Measurements from ENCODE around the gene ZNF174. TPM values are rescaled to one million over a fixed set of nuclear protein-coding genes. Genes with fewer than 3 reads are reported as not detected.

Gene ZNF174
- polyA plus RNA-seq, 1 donor from 2014 or later = 13.0 TPM

DNA sequence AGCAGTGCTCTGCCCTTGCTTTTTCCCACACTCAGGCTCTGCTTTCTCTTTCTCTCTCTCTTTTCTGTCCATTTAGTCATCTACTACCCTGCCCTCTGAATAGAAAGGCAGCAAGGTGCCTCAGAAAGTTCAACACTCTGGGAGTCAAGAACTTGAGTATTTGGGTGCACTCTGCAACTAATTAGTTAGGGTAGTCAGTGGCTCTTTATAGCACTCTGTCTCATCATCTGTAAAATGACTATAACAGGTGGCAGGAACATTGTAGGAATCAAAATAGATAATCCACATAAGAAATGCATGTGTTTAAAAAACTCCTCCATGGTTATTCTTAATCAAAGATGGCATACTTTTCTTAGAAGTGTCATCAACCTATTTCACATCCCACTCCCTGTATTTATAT, 38.1 kb upstream of the ZNF174 start:
- no peak overlapping the region for H3K9ac ChIP-seq (ENCODE audit: low read length)
- H3F3A ChIP-seq (ENCODE audit: insufficient read depth, low read length, poor library complexity, severe bottlenecking) = no peaks in the 10 kb centered on the region
- no peak overlapping the region for H2AFZ ChIP-seq (ENCODE audit: low read depth, low read length)
- H3K36me3 ChIP-seq (ENCODE audit: insufficient read depth, low read length) = no peaks in the 10 kb centered on the region
- no peaks in the 10 kb centered on the region for H3K79me2 ChIP-seq (replicated peaks; ENCODE audit: insufficient read depth, low read length)
- no peaks in the 10 kb centered on the region for H3K9me3 ChIP-seq (ENCODE audit: low read length)
- no peaks in the 10 kb centered on the region for H4K20me1 ChIP-seq (ENCODE audit: insufficient read depth)
- H3K4me3 ChIP-seq (ENCODE audit: low read length) = no peak overlapping the region
- H3K27ac ChIP-seq (ENCODE audit: low read length) = no peak overlapping the region
- TF ChIP-seq TAF1 (IDR thresholded peaks at IDR 0.05; ENCODE audit: low read depth) = no peak
- TF ChIP-seq EP300 (conservative IDR thresholded peaks at IDR 0.05; ENCODE audit: poor library complexity, severe bottlenecking) = no peak
- TF ChIP-seq RAD21 (conservative IDR thresholded peaks at IDR 0.05) = no peak
- H3K4me2 ChIP-seq (ENCODE audit: low read length) = no peak overlapping the region
- no peaks in the 10 kb centered on the region for H3K9me2 ChIP-seq (ENCODE audit: insufficient read depth, low read length)
- no peaks in the 10 kb centered on the region for H3K27me3 ChIP-seq (ENCODE audit: insufficient read depth, low read depth, low read length)

DNA sequence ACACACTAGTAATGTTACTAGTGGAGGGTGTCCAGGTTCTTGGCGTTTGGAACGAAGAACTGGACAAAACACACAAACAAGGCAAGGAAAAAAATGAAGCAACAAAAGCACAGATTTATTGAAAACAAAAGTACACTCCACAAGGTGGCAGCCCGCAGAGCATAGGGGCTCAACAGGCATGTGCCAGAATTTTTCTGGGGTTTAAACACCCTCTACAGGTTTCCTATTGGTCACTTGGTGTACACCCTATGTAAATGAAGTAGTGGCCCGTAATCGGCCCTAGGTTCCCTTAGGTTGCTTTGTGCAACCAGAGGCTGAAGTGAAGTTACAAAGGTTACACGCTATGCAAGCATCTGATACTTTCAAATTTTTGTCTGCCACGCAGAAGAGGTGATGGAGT, 37.2 kb upstream of the ZNF174 start:
- Histone ChIP-seq H3K9ac (ENCODE audit: low read length) (no peak overlapping the region), H3F3A (ENCODE audit: insufficient read depth, low read length, poor library complexity, severe bottlenecking) (no peaks in the 10 kb centered on the region), H3K9me3 (ENCODE audit: low read length) (no peaks in the 10 kb centered on the region), H4K20me1 (ENCODE audit: insufficient read depth) (no peaks in the 10 kb centered on the region), H3K4me3 (ENCODE audit: low read length) (no peak overlapping the region), H3K4me2 (ENCODE audit: low read length) (no peak overlapping the region), H3K36me3 (ENCODE audit: insufficient read depth, low read length) (no peaks in the 10 kb centered on the region), H3K27me3 (ENCODE audit: insufficient read depth, low read depth, low read length) (no peaks in the 10 kb centered on the region), H2AFZ (ENCODE audit: low read depth, low read length) (no peak overlapping the region), H3K27ac (ENCODE audit: low read length) (no peak overlapping the region), H3K79me2 (replicated peaks; ENCODE audit: insufficient read depth, low read length) (no peaks in the 10 kb centered on the region), H3K9me2 (ENCODE audit: insufficient read depth, low read length) (no peaks in the 10 kb centered on the region)
- TF ChIP-seq MXI1 (conservative IDR thresholded peaks at IDR 0.05; ENCODE audit: poor library complexity, severe bottlenecking) = no peak
- TF ChIP-seq, protein P1, sequence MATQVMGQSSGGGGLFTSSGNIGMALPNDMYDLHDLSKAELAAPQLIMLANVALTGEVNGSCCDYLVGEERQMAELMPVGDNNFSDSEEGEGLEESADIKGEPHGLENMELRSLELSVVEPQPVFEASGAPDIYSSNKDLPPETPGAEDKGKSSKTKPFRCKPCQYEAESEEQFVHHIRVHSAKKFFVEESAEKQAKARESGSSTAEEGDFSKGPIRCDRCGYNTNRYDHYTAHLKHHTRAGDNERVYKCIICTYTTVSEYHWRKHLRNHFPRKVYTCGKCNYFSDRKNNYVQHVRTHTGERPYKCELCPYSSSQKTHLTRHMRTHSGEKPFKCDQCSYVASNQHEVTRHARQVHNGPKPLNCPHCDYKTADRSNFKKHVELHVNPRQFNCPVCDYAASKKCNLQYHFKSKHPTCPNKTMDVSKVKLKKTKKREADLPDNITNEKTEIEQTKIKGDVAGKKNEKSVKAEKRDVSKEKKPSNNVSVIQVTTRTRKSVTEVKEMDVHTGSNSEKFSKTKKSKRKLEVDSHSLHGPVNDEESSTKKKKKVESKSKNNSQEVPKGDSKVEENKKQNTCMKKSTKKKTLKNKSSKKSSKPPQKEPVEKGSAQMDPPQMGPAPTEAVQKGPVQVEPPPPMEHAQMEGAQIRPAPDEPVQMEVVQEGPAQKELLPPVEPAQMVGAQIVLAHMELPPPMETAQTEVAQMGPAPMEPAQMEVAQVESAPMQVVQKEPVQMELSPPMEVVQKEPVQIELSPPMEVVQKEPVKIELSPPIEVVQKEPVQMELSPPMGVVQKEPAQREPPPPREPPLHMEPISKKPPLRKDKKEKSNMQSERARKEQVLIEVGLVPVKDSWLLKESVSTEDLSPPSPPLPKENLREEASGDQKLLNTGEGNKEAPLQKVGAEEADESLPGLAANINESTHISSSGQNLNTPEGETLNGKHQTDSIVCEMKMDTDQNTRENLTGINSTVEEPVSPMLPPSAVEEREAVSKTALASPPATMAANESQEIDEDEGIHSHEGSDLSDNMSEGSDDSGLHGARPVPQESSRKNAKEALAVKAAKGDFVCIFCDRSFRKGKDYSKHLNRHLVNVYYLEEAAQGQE (IDR thresholded peaks at IDR 0.05; ENCODE audit: borderline replicate concordance) = no peak
- no peak for TF ChIP-seq RAD21 (conservative IDR thresholded peaks at IDR 0.05)
- TF ChIP-seq EZH2 (IDR thresholded peaks at IDR 0.05; ENCODE audit: borderline replicate concordance, insufficient read depth, low read length, poor library complexity, severe bottlenecking) = no peak

DNA sequence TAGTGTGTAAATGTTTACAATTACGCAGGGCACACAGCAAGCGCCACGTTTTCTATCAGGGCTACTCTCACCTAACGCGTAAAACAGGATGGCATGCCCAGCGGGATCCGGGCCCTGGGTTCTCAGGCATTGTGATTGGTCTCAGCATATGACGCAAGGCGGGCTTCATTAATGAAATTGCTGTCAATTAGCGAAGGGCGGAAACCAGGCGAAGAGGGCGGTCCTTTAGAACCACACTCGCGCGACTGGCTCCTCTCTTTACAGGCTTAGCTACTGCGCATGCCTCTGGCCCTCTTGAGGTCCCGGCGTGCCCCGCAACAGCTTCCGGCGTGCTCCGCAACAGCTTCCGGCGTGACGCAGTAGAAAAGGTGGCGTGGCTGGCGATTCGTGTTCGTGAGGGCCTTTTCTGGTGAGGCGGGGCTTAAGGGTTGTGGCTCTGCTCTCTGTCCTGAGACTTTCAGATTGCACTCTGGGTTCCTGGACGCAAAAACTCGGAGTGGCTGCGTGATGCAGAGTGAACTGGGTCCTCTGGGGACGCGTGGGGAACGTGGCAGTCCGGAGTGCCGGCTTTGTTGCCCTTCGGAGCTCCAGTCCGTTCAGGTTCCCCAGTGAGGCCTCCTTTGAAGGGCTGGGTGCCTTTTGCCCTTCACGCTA, 36.1 kb upstream of the ZNF174 start:
- H3K4me2 ChIP-seq (ENCODE audit: low read length) = no peak overlapping the region
- H3K27ac ChIP-seq (ENCODE audit: low read length) = no peak overlapping the region
- no peaks in the 10 kb centered on the region for H3K27me3 ChIP-seq (ENCODE audit: insufficient read depth, low read depth, low read length)
- no peaks in the 10 kb centered on the region for H3F3A ChIP-seq (ENCODE audit: insufficient read depth, low read length, poor library complexity, severe bottlenecking)
- no peak for TF ChIP-seq EP300 (conservative IDR thresholded peaks at IDR 0.05; ENCODE audit: poor library complexity, severe bottlenecking)
- TF ChIP-seq, protein P1 (IDR thresholded peaks at IDR 0.05; ENCODE audit: borderline replicate concordance) = no peak
- no peak for TF ChIP-seq TAF1 (IDR thresholded peaks at IDR 0.05; ENCODE audit: low read depth)
- no peak for TF ChIP-seq MXI1 (conservative IDR thresholded peaks at IDR 0.05; ENCODE audit: poor library complexity, severe bottlenecking)
- TF ChIP-seq POLR2AphosphoS5 (IDR thresholded peaks at IDR 0.05) = no peak
- TF ChIP-seq SMC3 (conservative IDR thresholded peaks at IDR 0.05; ENCODE audit: poor library complexity) = no peak
- TF ChIP-seq, protein P2, sequence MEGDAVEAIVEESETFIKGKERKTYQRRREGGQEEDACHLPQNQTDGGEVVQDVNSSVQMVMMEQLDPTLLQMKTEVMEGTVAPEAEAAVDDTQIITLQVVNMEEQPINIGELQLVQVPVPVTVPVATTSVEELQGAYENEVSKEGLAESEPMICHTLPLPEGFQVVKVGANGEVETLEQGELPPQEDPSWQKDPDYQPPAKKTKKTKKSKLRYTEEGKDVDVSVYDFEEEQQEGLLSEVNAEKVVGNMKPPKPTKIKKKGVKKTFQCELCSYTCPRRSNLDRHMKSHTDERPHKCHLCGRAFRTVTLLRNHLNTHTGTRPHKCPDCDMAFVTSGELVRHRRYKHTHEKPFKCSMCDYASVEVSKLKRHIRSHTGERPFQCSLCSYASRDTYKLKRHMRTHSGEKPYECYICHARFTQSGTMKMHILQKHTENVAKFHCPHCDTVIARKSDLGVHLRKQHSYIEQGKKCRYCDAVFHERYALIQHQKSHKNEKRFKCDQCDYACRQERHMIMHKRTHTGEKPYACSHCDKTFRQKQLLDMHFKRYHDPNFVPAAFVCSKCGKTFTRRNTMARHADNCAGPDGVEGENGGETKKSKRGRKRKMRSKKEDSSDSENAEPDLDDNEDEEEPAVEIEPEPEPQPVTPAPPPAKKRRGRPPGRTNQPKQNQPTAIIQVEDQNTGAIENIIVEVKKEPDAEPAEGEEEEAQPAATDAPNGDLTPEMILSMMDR (IDR thresholded peaks at IDR 0.05; ENCODE audit: poor library complexity, severe bottlenecking) = no peak
- no peak for TF ChIP-seq EZH2 (IDR thresholded peaks at IDR 0.05; ENCODE audit: borderline replicate concordance, insufficient read depth, low read length, poor library complexity, severe bottlenecking)
- no peak for TF ChIP-seq RAD21 (conservative IDR thresholded peaks at IDR 0.05)
- no peaks in the 10 kb centered on the region for H3K9me3 ChIP-seq (ENCODE audit: low read length)
- no peak overlapping the region for H2AFZ ChIP-seq (ENCODE audit: low read depth, low read length)
- H3K79me2 ChIP-seq (replicated peaks; ENCODE audit: insufficient read depth, low read length) = no peaks in the 10 kb centered on the region
- no peaks in the 10 kb centered on the region for H4K20me1 ChIP-seq (ENCODE audit: insufficient read depth)
- no peaks in the 10 kb centered on the region for H3K9me2 ChIP-seq (ENCODE audit: insufficient read depth, low read length)
- H3K4me3 ChIP-seq (ENCODE audit: low read length) = no peak overlapping the region
- no peak overlapping the region for H3K9ac ChIP-seq (ENCODE audit: low read length)
- no peaks in the 10 kb centered on the region for H3K36me3 ChIP-seq (ENCODE audit: insufficient read depth, low read length)

Measured in neural cell (in vitro differentiated cells).